NCI-H524 treated with DMSO at 0.1 percent for 48 hours (cell line): ENCODE results near the gene PCBP3.
"Not testable (repeated sequence)": the region's sequence is repeated elsewhere in the genome, so short reads cannot be mapped to it uniquely, and the experiment has no call there.

Source experiments
- DNase-seq: peaks from one replicate; lab custom pipeline; 2025; lab: John Stamatoyannopoulos, UW

Gene PCBP3

DNA sequence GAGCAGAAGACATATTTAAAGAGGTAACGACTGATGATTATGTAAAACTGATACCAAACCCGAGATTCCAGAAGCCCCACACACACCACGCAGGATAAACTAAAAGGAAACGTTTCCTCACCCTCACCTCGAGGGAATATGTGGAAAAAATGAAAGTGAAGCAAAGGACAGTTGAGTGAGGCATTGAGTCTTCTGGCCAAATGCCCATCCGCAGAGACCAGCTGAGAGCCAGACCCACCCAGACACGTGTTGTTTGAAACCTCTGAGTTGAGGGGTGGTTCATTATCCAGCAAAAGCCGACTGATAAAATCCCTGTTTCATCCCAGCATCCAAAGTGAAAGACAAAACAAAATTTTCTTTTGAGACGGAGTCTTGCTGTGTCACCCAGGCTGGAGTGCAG, 29.6 kb upstream of the PCBP3 start:
- no peak for DNase-seq

DNA sequence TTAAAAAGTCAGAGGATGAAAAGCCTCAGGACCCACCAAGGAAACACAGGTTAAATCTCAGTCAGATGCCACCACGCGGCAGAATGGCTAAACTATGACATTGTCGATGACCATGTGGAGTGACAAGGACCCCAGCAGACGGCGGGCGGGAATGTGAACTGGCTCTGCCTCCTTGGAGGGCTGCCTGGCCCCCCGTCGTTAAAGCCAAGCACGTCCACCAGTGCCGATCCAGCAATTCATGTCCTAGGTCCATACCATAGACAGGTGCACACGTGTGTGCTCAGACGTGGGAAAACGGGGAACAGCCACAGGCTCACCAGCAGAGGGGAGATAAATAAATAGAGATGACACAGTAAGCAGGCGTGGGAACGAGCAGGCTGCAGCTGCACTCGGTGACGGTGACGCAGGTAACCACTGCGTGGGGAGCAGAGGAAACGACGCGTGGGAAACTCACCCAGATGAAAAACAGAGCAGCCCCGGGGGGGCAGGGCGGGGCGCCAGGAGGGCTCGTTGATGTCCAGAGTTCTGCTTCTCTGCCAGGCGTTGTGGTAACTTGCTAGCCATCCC, 28.3 kb upstream of the PCBP3 start:
- DNase-seq: peak; percentile 62

DNA sequence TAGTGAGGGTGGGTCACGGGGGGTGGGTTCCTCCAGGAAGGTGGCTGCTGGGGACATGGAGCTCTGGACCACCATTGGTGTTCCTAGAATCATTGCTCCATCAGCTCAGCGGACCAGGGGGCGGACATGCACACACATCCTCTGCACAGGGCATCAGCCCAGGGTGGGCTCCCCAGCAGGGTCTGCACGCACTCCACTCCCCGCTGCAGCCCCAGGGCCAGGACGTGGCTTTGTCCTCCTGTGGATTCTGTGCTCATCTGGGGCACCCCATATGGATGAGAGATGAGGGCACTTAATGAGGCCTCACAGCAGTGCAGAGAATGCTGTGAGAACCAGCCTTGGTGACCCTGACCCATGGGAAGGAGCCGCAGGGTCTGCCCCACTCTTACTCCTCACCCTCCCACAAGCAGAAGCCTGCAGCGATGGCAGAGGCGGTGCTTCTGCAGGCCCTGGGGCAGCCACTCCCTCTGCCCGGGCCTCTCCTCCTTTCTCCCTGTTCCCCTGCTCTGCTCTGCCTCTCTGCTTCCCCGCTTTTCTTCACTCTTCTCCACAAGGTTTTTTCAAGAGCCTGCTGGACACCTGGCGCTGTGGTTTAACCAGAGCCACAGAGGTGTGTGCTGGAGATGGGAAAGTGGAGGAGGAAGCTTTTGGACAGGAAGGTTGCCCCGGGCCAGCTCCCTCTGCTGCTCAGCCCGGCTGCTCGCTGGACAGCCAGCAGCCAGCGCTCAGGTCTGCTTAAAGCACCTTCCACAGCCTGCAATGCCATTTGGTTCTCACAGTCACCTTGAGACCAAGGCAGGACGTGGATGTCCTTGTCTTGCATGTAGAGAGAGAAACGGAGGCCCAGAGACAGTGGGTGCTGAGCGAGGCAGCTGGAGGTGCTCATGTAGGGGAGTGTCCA, 26.3 kb upstream of the PCBP3 start:
- no peak for DNase-seq

DNA sequence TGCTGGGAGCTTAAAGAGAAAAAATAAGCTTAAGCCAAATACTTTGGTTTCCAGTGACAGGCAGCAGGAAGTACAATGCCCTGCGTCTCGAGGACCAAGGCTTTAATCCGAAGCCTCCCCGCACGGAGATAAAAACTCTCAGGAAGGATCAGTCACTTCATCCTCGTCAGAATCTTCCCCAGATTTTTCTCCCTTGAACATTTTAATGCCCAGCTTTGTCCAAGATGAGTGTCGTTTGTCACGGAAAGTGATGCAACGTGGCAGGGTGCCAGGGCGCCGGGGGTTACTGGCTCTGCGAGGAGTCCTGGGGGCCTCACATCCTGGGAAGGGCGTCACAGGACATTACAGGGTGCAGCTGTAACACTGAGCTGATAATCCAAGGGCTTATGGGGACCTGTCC, 25.2 kb upstream of the PCBP3 start:
- DNase-seq: peak; percentile 56

DNA sequence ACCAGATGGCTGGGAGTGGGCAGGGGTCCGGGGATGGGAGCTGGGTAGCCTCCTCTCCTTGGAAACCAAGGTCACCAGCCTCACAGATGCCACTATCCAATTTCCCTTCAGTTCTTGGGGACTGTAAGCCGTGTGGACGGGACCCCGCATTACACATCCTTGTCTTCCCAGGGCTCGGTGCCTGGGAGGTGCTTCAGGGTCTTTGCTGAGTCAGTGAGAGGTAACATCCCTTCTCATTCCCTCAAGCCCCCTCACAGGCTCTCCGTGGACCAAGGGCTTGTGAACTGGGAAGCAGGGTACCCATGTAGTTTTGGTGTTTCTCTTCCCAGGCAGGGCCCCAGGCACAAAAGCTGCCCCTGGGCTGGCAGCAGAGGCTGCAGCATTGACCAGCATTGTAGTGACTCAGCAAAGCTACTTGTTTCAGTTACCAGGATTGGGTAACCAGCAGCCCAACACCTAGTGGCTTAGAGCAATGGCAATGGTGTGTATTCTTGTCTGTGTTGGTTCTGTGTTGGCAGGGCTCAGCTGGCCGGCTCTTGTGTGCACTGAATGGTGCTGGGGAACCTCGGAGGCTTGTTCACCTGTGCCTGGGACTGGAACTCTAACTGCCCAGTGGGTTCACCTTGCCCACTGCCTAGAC, 24.6 kb upstream of the PCBP3 start:
- no peak for DNase-seq

DNA sequence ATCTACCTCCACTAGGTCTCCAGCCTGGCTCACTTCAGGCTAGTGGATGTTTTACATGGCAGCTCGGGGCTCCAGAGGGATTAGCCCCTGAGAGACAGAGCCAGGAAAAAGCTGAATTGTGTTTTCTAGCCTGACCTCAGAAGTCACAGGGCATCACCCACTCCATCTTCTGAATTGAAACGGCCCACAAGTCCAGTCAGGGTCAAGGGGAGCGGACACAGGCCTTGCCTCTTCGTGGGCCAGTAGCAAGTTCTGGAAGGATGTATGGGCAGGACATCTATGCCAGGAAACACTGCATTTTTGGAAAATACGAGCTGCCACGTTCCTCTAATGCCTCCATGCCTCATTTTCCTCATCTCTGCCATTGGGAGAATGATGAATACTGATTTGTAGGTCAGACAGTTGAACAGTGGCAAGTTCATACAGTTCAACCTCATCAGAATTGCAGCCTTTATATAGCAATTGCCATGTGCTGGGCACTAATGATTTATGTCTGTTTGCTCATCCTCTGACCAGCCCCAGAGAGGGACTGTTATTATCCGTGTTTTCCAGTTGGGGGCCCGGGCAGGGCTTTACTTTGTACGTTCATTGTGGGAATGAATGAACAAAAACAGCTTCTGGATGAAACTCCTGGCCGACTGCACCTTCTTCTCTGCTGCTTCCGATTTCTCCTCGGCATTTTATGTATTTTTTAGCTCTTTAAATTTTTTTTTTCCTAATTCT, 23.2 kb upstream of the PCBP3 start:
- no peak for DNase-seq

DNA sequence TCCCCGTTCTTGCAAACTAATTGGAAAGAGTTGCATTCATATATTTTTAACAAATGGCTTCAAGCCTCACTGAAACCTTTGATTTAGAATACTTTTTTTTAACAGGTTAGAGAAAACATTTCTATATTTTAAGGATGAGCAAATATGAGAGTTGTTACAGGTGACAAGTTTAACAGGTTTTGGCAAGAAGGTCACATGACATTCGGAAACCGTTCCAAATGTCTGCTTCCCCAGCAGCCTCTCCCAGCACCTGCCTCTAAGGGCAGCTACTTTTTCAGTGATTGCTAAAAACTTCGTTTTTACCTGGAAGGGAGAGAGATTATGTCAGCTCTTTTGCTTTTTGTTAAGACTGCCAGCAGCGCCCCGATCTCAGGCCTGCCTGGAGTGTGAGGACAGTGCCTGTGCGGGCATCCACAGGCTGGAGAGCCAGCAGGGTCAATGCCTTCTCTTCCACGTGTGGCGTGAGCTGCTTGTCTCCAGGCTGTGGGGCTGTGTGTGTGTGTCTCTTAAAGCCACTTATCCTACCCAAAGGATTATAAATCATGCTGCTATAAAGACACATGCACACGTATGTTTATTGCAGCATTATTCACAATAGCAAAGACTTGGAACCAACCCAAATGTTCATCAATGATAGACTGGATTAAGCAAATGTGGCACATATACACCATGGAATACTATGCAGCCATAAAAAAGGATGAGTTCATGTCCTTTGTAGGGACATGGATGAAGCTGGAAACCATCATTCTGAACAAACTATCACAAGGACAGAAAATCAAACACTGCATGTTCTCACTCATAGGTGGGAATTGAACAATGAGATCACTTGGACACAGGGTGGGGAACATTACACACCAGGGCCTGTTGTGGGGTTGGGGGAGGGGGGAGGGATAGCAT, 21.8 kb upstream of the PCBP3 start:
- not testable (repeated sequence) for DNase-seq

DNA sequence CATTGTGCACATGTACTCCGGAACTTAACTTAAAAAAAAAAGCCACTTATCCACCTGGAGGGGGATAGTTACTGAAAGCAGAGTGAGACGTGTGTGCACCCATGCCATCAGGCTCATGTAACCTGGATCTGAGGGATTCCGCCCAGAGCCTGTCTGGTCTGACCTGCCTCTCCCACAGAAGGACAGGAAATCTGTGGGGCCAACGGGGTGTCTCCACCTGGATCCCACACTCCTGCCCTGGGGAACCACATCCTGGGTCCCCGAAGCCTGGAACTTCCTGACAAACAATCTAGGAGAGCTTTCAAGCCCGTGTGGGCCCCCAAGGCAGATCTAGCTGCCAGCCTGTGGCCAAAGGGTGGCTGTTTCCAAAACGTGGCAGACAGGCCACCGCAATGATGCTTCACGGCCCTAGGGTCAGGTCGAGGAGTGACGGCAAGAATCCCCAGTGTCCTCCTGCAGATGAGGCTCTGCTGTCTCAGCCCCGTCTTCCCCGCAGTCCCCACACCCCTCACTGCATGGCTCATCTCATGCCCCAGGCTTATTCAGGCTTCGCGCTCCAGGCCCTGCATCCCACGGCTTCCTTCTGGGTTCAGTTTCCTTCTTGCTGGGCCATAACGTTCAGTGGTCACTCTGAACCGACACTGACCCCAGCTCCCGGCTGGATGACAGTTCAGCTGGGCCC, 21.0 kb upstream of the PCBP3 start:
- no peak for DNase-seq

DNA sequence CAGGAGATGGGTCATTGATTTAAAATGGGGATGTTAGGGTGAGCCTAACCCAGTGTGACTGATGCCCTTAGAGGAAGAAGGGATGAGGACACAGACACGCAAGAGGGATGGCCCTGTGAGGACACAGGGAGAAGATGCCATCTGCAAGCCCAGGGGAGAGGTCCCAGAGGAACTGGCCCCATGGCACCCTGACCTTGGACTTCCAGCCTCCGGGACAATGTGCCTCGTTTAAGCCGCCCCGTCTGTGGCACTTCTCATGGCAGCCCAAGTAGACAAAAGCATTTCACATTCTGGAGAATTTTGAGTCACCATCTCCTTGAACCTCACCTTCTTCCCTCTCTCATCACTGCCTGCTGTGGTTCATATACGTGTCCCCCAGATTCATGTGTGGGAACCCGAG, 20.1 kb upstream of the PCBP3 start:
- DNase-seq: no peak

DNA sequence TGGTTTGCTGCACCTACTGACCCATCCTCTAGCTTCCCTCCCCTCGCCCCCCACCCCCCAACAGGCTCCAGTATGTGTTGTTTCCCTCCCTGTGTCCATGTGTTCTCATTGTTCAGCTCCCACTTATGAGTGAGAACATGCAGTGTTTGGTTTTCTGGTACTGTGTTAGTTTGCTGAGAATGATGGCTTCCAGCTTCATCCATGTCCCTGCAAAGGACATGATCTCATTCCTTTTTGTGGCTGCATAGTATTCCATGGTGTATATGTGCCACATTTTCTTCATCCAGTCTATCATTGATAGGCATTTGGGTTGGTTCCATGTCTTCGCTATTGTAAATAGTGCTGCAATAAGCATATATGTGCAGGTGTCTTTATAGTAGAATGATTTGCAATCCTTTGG, 17.4 kb upstream of the PCBP3 start:
- DNase-seq: not testable (repeated sequence)

DNA sequence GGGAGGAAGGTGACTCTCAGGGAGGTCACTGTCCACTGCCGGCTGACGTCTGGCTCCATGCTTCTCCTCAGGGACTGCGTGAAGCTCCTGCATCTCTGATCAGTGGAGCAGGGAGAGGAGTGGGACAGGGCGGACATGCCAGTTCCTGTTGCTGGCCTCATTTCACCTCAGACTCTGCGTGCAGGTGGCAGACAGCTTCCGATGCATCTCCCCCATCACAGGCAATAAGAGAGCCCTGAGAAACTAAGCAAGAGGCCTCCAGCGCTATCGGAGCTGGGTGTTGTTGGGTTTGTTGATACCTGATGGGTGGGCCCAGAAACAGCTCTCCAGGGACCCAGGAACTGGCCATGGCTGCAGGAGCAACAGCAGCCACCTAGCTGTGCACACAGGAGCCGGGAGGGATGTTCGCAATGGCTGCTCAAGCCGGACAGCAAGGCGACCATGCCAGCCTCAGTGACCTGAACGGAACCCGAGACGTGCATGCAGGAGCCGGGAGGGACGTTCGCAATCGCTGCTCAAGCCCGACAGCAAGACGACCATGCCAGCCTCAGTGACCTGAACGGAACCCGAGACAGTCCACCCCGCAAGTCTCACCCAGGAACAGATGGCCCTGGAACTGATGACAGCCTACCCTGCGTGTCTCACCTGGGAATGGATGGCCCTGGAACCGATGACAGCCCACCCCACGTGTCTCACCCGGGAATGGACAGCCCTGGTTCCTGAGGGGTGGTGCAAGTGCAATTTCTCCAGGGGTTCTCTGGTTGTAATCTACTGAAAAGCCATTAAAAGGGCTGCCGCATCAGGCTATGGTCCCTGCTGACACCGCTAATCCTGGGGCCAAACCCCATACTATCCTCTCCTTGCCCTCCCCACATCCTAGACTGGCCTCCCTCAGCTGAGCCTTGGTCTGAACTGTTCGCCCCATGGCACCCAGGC, 14.2 kb upstream of the PCBP3 start:
- no peak for DNase-seq

DNA sequence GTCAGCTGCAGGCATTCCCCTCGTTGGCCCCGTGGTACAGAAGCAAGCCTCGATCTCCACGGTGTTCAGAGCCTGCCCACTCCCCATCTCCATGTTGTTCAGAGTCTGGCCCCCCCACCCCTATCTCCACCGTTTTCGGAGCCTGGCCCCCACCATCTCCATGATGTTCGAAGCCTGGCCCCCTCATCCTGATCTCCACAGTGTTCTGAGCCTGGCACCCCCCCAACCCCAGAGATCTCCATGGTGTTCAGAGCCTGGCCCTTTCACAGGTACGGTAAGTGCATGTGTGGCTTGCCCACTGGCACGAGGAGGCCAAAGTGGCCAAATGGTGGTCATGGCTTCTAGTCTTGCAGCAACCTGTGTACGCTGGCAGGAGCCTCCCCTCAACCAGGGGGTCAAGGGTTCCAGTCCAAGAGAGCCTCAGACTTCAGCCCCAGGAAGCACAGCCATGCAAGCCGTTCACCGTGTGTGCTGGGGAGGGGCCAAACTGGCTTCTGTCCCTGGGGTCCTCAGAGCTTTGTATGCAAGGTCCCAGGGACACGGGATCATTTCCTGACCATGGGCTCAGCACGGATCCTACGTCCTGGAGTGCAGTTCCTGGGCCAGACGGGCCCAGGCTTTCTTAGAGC, 13.3 kb upstream of the PCBP3 start:
- DNase-seq: no peak

DNA sequence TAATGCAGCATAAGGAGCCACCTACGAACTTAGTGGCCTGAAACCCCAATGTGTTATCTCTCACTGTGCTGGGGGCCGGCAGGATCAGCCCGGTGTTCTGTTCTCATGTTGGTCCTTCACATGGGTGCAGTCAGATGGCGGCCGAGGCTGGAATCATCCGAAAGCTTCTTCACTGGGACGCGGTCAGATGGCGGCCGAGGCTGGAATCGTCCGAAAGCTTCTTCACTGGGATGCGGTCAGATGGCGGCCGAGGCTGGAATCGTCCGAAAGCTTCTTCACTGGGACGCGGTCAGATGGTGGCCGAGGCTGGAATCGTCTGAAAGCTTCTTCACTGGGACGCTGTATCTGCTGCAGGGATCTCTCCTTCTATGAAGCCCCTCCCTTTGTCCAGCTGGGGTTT, 12.6 kb upstream of the PCBP3 start:
- DNase-seq: no peak

DNA sequence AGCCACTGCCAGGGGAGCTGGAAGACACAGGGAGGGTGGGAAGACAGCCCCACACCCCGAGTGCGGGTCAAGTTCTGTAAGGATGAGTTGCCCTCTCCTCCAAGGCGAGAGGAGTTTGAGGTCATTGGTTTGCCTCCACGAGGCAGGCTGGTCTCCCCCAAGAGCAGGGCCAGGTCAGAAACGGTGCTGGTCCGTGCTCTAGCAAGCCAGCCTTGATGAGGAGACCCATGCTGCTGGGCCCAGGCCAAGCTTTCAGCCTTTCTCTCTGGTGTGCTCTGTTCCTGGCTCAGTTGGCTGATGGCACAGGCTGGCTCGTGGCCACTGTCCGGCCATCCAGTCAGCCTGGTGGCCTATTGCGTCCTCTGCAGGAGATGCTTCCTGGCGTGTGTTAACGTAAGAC, 12.0 kb upstream of the PCBP3 start:
- no peak for DNase-seq

DNA sequence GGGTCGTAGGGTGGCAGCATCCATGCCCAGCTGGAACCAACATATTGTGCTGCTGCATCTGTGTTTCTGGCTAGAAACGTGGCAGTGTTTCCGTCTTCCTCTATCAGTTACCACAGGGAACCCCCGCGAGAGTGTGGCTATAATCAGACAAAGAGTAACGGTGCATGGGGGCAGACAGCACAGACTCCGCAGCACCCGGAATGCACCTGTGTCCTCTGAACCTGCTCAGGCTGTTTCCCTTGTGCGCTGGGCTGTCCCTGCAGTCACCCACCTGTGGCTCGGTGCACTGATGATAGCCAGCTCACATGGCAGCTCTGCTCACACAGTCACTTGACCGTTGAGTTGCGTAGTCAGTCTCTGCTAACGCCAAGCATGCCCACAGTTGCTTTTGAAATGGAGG, 11.4 kb upstream of the PCBP3 start:
- DNase-seq: no peak

DNA sequence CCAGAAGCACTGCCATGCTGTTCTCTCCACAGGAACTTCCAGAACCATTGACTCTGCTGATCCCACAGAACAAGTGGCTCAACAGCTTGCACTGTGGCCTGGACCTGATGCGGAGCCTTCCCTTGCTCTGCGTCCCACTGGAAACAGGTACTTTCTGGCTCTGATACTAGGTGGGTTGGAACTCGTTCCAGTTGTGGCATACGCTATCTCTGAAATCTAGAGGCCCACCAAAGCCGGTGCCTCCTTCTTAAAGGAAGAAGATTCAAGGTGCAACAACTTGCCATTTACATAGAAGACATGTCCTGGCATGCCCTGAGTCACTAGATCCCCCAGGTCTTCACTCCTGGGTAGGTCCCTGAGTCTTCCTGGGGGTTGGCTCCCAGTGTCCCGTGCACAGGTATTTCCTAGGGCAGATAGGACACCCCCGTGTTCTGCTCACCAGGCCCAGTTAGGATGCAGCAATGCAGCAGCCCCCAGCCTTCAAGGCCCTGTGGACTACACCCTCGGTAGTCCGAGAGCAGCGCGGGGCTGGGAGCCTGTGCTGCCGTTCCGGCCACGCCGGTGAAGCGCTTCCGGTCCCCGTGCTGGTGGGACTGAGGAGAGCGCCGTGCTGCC, 10.8 kb upstream of the PCBP3 start:
- DNase-seq: no peak

DNA sequence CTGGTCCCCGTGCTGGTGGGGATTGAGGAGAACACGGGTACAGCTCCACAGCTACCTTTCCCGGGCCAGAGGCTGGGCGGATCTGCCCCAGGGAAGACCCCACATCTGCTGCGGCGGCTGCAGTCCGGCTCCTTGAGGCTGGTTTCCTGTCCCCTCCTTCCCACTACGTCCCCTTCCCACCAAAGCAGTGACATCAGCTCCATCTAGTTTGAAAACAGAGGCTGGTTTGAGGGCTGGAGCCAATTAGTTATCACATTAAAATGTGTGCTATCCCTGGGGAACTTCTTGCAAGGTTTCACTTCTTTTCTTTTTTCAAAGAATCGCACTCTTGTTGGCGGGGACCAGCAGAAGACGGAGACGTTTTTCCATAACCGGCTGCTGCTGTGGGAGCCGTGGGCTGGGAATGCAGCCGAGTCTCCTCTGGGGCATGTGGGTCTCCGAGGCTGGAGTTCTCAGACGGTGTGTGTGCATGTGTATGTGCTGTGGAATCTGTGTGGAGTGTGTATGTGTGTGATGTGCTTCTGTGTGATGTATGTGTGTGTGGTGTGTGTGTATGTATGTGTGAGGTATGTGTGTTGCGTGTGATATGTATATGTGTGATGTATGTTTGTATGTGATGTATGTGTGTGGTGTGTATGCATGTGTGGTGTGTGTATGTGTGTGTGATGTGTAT, 8.9 kb upstream of the PCBP3 start:
- no peak for DNase-seq
